GM12891 (cell line): ENCODE data around the gene PDLIM7.

Experiments
- DNase-seq: peaks from one replicate; pipeline ENCODE4 v3.0.0; 2011; ENCODE audit warnings: low spot score; ENCODE audit not compliant: insufficient read length
- FAIRE-seq: peaks from 2 replicates; lab custom pipeline; 2011; peaks lifted over from hg19 to GRCh38; lab: Jason Lieb, UNC
- PAX5 ChIP-seq: IDR thresholded peaks from 2 replicates; pipeline ENCODE4 v1.6.1; 2011; ENCODE audit warnings: low read length, moderate library complexity, mild to moderate bottlenecking; ENCODE audit not compliant: insufficient read depth, severe bottlenecking
- POLR2A ChIP-seq: IDR thresholded peaks from 2 replicates; pipeline ENCODE4 v1.6.1; 2011; ENCODE audit warnings: low read depth, low read length, control low read depth
- POLR2AphosphoS5 ChIP-seq: IDR thresholded peaks from 2 replicates; pipeline ENCODE4 v1.6.1; 2011; ENCODE audit warnings: low read depth, low read length, control low read depth
- POU2F2 ChIP-seq: IDR thresholded peaks from 2 replicates; pipeline ENCODE4 v1.6.1; 2011; ENCODE audit warnings: low read depth, mild to moderate bottlenecking, control low read depth, low read length, moderate library complexity
- SPI1 ChIP-seq: IDR thresholded peaks from 2 replicates; pipeline ENCODE4 v1.6.1; 2011; ENCODE audit warnings: low read depth, low read length, control low read depth
- TAF1 ChIP-seq: IDR thresholded peaks from 2 replicates; pipeline ENCODE4 v1.6.1; 2011; ENCODE audit warnings: low read depth, low read length, control low read depth

PDLIM7 gene

DNA sequence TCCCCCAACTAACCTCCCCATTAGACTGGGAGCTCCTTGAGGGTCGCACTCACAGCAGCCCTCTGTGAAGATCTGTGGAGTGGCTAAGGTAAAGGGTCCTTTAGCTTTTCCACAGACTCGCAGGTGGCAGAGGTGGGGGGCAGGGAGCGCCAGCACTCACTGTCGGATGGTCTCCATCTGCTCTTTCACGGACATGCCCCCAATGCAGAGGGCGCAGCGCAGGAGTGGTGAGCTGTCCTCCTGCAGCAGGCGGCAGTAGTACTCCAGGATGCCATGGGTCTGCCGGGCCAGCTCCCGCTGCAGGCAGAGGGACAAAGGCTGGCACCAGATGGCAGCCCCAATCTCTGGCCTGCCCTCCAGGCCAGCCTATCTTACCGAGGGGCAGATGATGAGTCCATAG lies 17.1 kb upstream of the PDLIM7 start:
- TF ChIP-seq POLR2A (no peak), POU2F2 (no peak), POLR2AphosphoS5 (no peak), PAX5 (no peak), SPI1 (no peak), TAF1 (no peak)
- DNase-seq, result no peak
- no peak for FAIRE-seq

DNA sequence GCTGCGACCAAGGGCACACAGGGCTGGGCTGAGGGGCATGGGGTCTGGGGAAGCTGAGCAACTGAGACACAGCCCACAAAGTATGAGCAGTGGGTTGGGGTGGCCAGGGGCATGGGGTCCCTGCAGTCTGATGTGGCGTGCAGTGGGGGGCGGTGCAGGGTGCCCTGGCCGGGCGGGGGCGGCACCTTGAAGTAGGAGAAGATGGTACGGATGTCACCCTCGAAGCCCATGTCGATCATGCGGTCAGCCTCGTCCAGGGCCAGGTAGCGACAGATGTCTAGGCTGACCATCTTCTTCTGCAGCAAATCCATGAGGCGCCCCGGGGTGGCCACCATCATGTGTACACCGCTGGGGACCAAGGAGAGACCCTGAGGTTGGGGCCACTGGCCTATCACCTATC lies 16.1 kb upstream of the PDLIM7 start:
- FAIRE-seq (no peak), DNase-seq (no peak)
- no peak for TF ChIP-seq SPI1
- TF ChIP-seq POU2F2, result no peak
- TF ChIP-seq TAF1, result no peak
- no peak for TF ChIP-seq PAX5
- TF ChIP-seq POLR2AphosphoS5, result no peak
- TF ChIP-seq POLR2A, result no peak

DNA sequence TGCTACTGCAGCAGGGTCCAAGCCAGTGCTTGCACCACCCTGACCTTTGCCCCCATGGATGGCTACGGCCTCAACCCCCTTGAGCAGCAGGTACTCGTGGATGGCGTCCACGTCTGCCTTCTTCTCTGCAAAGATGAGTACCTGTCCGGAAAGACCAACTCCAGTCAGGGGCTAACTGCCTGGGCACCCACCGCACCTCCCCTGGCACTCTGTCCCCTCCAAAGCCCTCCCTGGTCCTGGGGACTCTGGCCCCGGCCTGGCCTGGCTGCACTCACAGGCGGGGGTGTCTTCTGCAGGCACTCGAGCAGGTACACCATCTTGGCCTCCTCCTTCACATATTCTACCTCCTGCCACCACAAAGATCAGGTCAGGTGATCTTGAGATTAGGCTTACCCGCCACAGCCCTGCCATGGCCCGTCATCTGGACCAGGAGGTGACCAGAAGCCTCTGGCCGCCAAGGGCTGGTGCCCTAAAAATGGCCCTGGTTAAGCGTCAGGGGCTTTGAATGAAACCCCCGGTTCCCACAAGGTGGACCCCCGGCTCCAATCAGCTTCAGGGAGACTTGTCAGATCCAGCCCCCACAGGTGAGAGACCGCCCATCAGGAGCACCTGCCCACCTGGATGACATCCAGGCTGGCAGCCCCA lies 15.5 kb upstream of the PDLIM7 start:
- FAIRE-seq (no peak), DNase-seq (no peak)
- TF ChIP-seq POLR2AphosphoS5 (no peak), SPI1 (no peak), POLR2A (no peak), TAF1 (no peak), PAX5 (no peak), POU2F2 (no peak)

DNA sequence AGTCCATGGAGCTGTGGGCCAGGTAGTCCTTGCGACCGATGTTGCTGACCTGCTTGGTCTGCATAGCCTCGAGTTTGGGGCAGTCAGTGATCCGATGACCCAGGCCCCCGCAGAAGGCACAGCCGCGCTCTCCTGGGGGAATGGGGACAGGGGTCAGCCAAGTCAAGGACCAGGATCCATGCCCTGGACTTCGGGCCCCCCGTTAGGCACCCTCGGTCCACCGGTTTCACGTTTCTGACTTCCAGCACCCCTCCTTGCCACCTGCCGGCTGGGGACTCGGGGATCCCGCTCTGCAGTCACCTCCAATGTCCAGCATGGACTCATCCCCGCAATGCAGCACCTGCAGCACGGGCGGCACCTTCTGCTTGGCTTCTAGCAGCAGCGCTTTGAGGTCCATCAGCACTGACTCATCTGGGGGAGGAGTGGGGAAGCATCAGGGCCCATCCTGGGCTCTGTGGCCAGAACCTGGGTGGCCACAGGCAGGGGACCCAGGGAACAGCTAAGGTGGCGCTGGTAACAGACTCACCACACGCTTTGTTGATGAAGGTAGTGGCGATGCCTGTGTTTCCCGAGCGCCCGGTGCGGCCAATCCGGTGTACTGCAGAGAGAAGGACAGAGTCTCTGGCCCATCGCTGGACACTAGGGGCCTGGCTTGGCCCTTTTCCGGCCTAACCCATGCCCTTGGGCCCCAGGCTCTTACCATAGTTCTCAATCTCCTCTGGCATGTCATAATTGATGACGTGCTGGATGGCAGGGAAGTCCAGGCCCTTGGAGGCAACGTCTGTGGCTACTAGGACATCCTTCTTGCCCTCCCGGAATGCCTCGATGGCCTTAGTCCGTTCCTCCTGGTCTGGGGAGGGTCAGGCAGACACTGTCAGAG lies 14.6 kb upstream of the PDLIM7 start:
- no peak for DNase-seq
- TF ChIP-seq SPI1, result no peak
- TF ChIP-seq PAX5, result no peak
- TF ChIP-seq TAF1, result no peak
- TF ChIP-seq POLR2AphosphoS5, result no peak
- no peak for TF ChIP-seq POU2F2
- no peak for TF ChIP-seq POLR2A
- FAIRE-seq, result no peak

GRCh38 chr5:177511181-177511580 lies 13.8 kb upstream of the PDLIM7 start:
- DNase-seq, result no peak
- FAIRE-seq, result no peak
- TF ChIP-seq SPI1 (no peak), POLR2A (no peak), POLR2AphosphoS5 (no peak), PAX5 (no peak), TAF1 (no peak), POU2F2 (no peak)

GRCh38 chr5:177510567-177511053 lies 13.2 kb upstream of the PDLIM7 start:
- FAIRE-seq (no peak), DNase-seq (no peak)
- TF ChIP-seq TAF1 (no peak), SPI1 (peak; percentile 46; the same call in 1 of the 2 replicates), POU2F2 (peak; percentile 51; the same call in 1 of the 2 replicates), POLR2AphosphoS5 (no peak)

- FAIRE-seq (no peak), DNase-seq (no peak)
- TF ChIP-seq POLR2AphosphoS5, result peak; percentile 60
- TF ChIP-seq POU2F2, result no peak
- no peak for TF ChIP-seq TAF1
- no peak for TF ChIP-seq SPI1
- TF ChIP-seq POLR2A, result 0 out of 2 replicates have a peak, but pooled peaks have one; percentile 17
Measured at GRCh38 chr5:177509991-177510566, 12.7 kb upstream of the PDLIM7 start.

- FAIRE-seq, result no peak
- no peak for DNase-seq
Measured at GRCh38 chr5:177509381-177509951, 12.1 kb upstream of the PDLIM7 start, which contains the start of gene DOK3. Gene DOK3, minus strand, starts transcription at chr5:177509826. Its CDS starts 286 bp downstream, at chr5:177509540.

GRCh38 chr5:177508837-177509236 lies 11.4 kb upstream of the PDLIM7 start:
- no peak for TF ChIP-seq PAX5
- no peak; the same call in none of the 2 replicates for TF ChIP-seq POLR2A
- no peak for TF ChIP-seq SPI1
- peak; percentile 41; the same call in 1 of the 2 replicates for TF ChIP-seq TAF1
- peak; percentile 77; the same call in 1 of the 2 replicates for TF ChIP-seq POLR2AphosphoS5
- peak; percentile 93 for TF ChIP-seq POU2F2
- peak; percentile 97 for FAIRE-seq
- DNase-seq, result no peak

More at GRCh38 chr5:177509381-177509951, 12.1 kb upstream of the PDLIM7 start, which contains the start of gene DOK3:
- TF ChIP-seq TAF1 (no peak), SPI1 (peak; percentile 88), POU2F2 (no peak), POLR2A (no peak)
